SK-N-MC (cell line): ENCODE data around the gene PNLIPRP3.

Experiments used
- EZH2 ChIP-seq: fragments of 200-600 bp; sonication (generic); IDR thresholded peaks from one replicate; pipeline ENCODE4 v1.6.1; 2017; ENCODE audit warnings: antibody characterized with exemption
- POLR2AphosphoS5 ChIP-seq: IDR thresholded peaks from 2 replicates; pipeline ENCODE4 v1.6.1; 2012; ENCODE audit warnings: mild to moderate bottlenecking, low read depth, low read length, borderline replicate concordance

DNA sequence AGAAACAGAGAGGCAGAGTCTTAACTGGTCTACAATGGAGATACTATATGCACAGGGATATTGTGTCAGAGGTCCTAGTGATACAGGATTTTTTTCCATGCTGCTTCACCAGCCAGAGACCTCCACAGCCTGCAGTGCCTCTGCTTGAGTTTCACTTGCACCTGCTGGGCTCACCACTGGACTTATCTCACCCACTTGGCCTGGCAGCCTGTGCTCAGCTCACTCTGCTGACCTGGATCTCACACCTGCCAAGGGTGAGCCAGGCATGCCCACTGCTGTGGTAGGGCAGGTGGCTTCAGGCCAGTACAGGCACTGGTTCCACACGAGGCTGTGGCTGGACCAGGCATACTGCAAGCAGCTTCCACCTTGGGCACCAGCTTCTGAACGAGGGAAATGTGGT is 36.6 kb downstream of the PNLIPRP3 start:
- TF ChIP-seq POLR2AphosphoS5 (no peak), EZH2 (no peak)
